ENCODE data around the gene FUT7. TPM values are rescaled to one million over a fixed set of nuclear protein-coding genes. Genes with fewer than 3 reads are reported as not detected.

FUT7 gene
- total and polyA plus RNA-seq, 8 donors: 0.12 to 0.19 (median 0.18) TPM; not detected in 5

DNA sequence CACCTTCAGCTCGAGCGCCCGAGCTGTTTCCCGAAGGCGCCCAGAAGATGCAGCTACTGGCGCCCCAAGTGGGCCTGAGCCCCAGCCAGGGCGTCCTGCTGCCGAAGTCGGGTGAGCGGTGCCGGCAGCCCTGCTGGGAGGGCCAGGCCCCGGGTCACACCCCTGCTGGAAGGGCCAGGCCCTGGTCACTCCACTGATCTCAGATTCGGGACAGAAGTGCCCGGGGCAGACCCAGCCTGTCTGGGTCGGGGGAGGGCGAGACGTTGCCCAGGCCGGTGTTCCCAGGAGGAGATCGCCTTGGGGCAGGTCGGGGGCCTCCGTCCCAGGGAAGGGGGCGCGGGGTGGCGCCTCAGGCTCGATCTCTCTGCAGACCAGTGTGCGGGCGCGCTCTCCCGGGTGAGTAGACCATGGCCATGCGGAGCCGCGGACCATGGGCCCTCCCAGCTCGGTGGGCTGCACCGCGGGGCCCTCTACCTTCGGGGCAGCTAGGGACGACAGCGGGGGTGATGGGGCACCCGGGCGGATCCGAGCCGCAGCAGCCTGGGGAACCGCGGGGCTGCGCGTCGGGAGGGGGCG is 46.8 kb downstream of the FUT7 start:
- ATAC-seq (no peak), DNase-seq (no peak), FAIRE-seq (no peak)
- intact Hi-C loops (cut with DNase I): no loop called here
- 18 to 25% methylated on average over 28 to 48 of the region's 48 CpGs for WGBS, 2 donors
- no peaks in the 10 kb centered on the region for H3K9me3 ChIP-seq
- TF ChIP-seq, protein P1, sequence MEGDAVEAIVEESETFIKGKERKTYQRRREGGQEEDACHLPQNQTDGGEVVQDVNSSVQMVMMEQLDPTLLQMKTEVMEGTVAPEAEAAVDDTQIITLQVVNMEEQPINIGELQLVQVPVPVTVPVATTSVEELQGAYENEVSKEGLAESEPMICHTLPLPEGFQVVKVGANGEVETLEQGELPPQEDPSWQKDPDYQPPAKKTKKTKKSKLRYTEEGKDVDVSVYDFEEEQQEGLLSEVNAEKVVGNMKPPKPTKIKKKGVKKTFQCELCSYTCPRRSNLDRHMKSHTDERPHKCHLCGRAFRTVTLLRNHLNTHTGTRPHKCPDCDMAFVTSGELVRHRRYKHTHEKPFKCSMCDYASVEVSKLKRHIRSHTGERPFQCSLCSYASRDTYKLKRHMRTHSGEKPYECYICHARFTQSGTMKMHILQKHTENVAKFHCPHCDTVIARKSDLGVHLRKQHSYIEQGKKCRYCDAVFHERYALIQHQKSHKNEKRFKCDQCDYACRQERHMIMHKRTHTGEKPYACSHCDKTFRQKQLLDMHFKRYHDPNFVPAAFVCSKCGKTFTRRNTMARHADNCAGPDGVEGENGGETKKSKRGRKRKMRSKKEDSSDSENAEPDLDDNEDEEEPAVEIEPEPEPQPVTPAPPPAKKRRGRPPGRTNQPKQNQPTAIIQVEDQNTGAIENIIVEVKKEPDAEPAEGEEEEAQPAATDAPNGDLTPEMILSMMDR (IDR thresholded peaks at IDR 0.05): no peak
- H3K4me1 ChIP-seq: no peaks in the 10 kb centered on the region
- no peaks in the 10 kb centered on the region for H3K36me3 ChIP-seq
- no peak overlapping the region for H3K4me3 ChIP-seq
- peaks cover 0 to 4% (median 0%) of the 10 kb centered on the region in 4 donors for H3K27me3 ChIP-seq
- no peak overlapping the region for H3K27ac ChIP-seq

DNA sequence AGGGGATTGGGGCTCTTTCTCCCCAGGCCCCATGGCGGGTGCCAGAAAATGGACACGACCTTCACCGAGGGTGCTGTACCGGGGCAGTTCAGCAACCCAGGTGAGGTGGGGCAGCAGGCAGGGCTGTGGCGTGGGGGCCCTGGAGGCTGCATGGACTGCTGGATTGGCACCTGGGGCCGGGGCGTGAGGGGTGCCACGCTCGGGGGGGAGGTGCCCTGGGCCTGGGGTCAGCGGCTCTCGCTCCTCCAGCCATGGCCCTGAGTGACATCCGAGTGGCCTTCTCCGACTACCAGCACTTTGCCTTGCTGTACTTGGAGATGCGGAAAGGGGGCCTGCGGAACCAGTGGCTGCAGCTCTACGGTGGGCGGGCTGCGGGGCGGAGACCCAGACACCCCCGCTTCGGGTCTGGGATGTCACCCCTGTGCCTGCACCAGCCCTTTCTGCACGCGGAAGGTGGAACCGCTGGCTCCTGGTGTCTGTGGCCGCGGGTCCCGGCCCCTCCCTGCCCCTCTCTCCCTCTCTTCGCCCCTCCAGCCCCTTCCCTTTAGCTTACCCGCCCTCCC is 47.3 kb downstream of the FUT7 start:
- TF ChIP-seq, protein P1 (IDR thresholded peaks at IDR 0.05): no peak
- H3K27me3 ChIP-seq: peaks cover 0 to 4% (median 0%) of the 10 kb centered on the region in 4 donors

DNA sequence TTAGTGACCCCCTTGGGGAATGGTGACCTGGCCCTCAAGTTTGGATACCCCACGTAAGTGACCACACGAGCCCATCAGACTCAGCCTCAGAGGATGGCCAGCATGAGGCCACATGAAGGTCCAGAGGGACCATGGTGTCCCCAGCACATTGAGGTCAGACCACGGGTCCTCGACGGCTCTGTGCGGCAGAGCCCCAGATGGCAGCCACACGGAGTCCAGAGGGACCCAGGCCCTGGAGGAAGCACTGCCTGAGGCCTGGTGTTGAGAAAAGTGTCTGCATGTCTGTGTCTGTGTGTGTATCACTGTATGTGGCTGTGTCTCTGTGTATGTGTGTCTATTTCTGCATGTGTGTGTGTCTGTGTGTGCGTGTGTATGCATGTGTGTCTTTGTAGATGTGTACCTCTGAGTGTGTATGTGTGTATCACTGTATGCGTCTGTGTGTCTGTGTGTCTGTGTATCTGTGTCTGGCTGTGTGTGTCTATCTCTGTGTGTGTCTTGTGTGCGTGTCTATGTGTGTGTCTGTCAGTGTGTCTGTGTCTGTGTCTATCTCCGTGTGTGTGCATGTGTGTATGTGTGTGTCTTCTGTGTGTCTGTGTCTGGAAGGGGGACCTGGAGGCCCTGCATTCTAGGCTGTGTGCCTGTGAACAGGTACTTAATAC is 48.1 kb downstream of the FUT7 start:
- H3K4me3 ChIP-seq: no peak overlapping the region
- no peak for ATAC-seq
- FAIRE-seq: no peak
- H3K4me1 ChIP-seq: no peaks in the 10 kb centered on the region
- no peaks in the 10 kb centered on the region for H3K36me3 ChIP-seq
- no peak overlapping the region for H3K27ac ChIP-seq
- WGBS, 2 donors: 76 to 87% methylated on average over 11 of the region's 11 CpGs
- TF ChIP-seq, protein P1 (IDR thresholded peaks at IDR 0.05): no peak
- intact Hi-C loops (cut with DNase I): no loop called here
- DNase-seq: no peak
- peaks cover 0 to 4% (median 0%) of the 10 kb centered on the region in 4 donors for H3K27me3 ChIP-seq
- no peaks in the 10 kb centered on the region for H3K9me3 ChIP-seq

More for the DNA sequence above, 47.3 kb downstream of the FUT7 start:
- WGBS, 2 donors: 64 to 78% methylated on average over 13 to 29 of the region's 29 CpGs
- intact Hi-C loops (cut with DNase I): no loop called here
- no peaks in the 10 kb centered on the region for H3K36me3 ChIP-seq
- no peak overlapping the region for H3K27ac ChIP-seq
- no peak overlapping the region for H3K4me3 ChIP-seq
- DNase-seq (no peak), ATAC-seq (no peak), FAIRE-seq (no peak)
- H3K9me3 ChIP-seq: no peaks in the 10 kb centered on the region
- H3K4me1 ChIP-seq: no peaks in the 10 kb centered on the region

DNA sequence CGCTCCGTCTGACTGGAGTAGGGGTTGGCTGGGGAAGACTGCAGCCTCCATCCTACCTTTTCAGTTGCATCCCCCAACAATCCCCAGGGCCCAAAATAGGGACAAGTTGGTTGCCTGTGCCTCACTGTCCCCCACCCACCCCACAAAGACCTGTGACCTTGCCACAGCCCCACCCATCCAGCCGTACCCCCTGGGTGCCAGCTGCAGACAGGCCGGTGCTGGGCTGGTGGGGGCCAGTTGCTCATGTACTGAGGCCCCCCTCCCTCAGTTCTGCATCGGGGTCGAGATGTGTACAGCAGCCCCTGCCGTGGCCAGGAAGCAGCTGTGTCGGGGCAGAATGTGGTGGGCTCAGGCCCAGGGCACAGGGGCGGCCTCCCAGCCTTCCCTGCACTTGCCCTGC is 48.7 kb downstream of the FUT7 start:
- Histone ChIP-seq H3K4me3 (no peak overlapping the region), H3K27ac (no peak overlapping the region), H3K4me1 (no peaks in the 10 kb centered on the region), H3K27me3 (peaks cover 0 to 4% (median 0%) of the 10 kb centered on the region in 4 donors), H3K9me3 (no peaks in the 10 kb centered on the region), H3K36me3 (no peaks in the 10 kb centered on the region)
- DNase-seq: no peak
- no peak for FAIRE-seq
- intact Hi-C loops (cut with DNase I): no loop called here
- 77 to 83% methylated on average over 9 of the region's 9 CpGs for WGBS, 2 donors
- TF ChIP-seq, protein P1 (IDR thresholded peaks at IDR 0.05): no peak
- ATAC-seq: no peak

Data from pancreas (tissue), 10 donors.